ENCODE data around the gene DYNLRB1.

The DYNLRB1 gene

DNA sequence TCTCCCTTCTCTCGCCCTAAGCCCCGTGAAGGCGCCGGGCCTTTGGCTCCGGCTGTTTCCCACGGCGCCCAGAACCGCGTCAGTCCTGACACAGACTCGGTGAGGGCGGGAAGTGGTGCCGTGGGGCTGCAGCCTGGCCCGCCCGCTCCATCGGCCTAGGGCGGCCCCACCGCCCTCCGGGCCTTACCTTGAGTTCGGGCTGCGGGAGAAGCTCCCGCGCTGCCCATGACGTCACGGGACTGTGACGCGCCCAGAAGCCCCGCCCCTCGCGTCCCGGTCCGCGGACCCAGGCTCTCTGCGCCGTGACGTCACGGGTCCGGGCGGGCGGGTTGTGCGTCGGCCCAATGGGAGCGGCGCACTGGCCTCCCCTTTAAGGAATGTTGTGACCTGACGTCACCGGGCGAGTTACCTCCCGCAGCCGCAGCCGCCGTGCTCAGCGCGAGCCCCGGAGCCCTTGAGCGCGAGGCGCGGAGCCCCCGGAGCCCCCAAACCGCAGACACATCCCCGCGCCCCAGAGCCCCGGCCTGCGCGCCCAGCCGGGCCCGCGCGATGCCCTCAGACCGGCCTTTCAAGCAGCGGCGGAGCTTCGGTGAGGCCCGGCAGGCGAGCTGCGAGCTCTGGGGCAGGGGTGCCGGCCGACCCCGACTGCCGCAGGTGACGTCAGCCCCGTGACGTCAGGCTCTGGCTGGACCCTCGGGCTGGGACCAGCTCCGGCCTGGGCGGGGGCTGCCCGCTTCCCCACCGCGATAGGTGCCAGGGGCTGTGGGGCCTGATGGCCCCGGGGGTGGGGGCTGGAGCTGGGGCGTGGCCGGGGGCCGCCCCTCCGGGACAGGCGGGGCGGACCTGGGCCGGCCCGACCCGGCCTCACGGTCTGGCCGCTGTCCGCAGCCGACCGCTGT lies 42.3 kb downstream of the DYNLRB1 start, which contains the start of gene MAP1LC3A:
Gene MAP1LC3A, plus strand, starts transcription at position 399 of the 899 bp plus-strand sequence. Its CDS starts 151 bp downstream, at position 550.
- DNase-seq (ENCODE audit: low read depth in 2 of 2) = peak; percentile 88

DNA sequence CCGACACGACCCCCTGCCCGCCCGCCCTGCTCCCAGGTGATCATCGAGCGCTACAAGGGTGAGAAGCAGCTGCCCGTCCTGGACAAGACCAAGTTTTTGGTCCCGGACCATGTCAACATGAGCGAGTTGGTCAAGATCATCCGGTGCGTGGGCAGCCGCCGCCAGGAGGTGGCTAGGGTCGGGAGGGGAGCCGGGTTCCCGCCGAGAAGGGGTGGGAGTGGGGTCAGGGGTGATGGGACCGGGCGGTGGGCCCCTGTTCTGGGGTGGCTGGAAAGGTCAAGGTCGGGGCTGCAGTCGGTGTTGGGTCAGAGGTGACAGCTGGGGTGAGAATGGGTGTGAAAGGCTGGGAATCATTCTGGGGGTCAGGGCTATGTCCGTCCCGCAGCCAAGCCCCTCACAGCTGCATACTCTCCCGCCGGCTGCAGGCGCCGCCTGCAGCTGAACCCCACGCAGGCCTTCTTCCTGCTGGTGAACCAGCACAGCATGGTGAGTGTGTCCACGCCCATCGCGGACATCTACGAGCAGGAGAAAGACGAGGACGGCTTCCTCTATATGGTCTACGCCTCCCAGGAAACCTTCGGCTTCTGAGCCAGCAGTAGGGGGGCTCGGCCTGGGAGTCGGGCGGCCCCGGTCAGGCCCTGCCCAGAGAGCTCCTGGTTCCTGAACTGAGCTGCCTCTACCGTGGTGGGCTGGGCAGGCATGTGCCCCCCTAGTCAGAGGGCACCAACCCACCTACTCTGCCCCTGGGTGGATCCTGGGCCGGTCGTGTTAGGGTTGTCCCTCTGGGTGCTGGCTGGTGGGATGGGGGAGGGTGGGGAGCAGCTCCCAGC lies 43.3 kb downstream of the DYNLRB1 start:
- no peak for DNase-seq (ENCODE audit: low read depth in 2 of 2)

- no peak for DNase-seq (ENCODE audit: low read depth in 2 of 2)
These were observed 43.9 kb downstream of the DYNLRB1 start for GRCh38 chr20:34560141-34560523.

DNA sequence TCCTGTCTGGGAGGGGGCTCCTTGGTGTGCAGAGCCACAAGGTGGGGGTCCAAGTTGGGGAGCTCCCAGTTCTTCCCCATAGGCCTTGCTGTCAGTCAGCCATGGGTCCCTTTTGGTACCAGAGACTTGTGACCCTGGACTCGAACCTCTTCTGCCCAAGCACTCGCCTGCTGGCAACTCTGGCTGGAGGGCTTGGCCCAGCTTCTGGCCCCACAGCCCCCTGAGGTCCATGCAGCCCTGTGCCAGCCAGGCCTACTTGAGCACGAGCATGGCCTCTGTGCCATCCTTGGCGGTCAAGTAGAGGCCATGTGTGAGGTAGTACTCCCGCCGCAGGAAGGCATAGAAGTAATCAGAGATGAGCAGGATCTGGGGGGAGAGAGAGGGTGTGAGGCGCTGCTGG lies 44.4 kb downstream of the DYNLRB1 start:
- DNase-seq (ENCODE audit: low read depth in 2 of 2) = no peak

DNA sequence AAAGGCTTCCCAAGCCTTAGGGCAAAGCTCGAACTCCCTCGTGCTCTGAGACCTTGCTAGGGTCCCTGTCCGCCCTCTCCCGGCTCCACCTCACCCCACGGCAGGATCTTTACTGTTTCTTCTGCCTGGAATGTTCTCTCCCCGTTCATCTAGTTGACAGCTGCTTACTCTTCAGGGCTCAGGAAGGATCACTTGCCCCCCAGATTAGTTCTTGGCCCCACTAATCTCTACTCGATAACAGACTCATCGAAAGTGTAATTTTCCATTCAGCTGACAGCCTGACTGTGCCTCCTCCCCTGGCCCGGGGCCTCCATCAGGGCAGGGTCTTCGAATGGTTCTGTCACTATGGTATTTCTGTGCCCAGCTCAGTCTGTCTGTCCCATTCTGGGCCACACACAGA lies 45.4 kb downstream of the DYNLRB1 start:
- no peak for DNase-seq (ENCODE audit: low read depth in 2 of 2)

DNA sequence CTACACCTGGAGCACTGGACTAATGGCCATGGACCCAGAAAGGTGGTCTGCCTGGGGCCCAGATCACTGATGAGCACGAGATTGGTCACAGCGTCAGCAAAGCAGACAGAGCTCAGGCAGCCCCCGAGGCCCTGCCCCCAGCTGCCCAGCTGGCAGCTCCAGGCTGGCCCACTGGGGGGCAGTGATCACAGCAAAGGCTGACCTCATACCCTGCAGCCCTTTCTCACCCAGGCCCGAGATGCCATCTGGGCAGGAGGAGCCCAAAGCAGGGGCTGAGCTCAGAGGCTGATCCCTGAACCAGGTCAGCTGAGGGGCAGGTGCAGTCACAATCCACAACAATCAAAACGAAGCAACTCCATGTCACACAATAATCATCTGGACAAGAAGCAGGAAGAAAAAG lies 46.4 kb downstream of the DYNLRB1 start:
- no peak for DNase-seq (ENCODE audit: low read depth in 2 of 2)

DNA sequence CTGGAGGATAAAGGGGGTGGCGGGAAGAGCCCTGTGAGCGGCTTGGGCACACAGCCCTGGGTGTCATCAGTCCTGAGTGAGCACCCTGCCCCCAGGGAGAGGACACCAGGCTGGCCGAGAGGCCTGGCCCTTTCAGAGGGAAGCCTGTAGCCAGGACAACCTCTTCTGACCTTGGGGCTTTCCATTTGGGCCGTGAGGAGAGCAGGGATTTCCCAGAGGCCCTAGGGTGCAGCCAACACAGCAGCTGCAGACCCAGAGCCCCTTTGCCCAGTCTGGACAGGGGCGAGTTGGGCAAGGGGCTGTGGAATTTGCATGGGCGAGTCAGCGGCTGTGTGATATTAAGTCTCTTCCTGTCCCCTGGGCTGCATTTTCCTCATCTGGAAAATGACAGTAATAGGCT lies 48.6 kb downstream of the DYNLRB1 start:
- DNase-seq (ENCODE audit: low read depth in 2 of 2) = no peak

- no peak for DNase-seq (ENCODE audit: low read depth in 2 of 2)
These were observed 51.0 kb downstream of the DYNLRB1 start for GRCh38 chr20:34566978-34567891.

GRCh38 chr20:34567892-34568865 lies 52.0 kb downstream of the DYNLRB1 start:
- no peak for DNase-seq (ENCODE audit: low read depth in 2 of 2)

DNA sequence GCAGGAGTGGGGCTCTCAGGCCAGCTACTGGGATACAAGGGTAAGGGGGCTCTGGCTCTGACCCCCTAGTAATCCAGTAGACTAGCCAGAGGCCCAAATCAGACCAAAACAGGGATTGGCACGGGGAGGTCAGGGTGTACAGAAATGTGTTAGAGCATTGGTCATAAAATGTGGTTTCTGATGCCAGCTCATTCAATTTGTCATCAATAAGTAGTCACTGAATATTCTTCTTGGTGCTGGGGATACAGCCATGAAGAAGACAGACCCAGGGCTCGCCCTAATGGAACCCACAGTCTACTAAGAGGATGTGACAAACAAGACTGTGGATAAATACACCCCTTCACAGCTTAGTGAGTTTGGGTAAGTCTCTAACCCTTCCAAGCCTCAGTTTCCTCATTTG lies 53.4 kb downstream of the DYNLRB1 start:
- no peak for DNase-seq (ENCODE audit: low read depth in 2 of 2)

- no peak for DNase-seq (ENCODE audit: low read depth in 2 of 2)
These were observed 54.7 kb downstream of the DYNLRB1 start for GRCh38 chr20:34570859-34571306.

GRCh38 chr20:34571753-34572152 lies 55.5 kb downstream of the DYNLRB1 start:
- DNase-seq (ENCODE audit: low read depth in 2 of 2) = no peak

GRCh38 chr20:34573541-34574300 lies 57.5 kb downstream of the DYNLRB1 start:
- DNase-seq (ENCODE audit: low read depth in 2 of 2) = no peak

DNA sequence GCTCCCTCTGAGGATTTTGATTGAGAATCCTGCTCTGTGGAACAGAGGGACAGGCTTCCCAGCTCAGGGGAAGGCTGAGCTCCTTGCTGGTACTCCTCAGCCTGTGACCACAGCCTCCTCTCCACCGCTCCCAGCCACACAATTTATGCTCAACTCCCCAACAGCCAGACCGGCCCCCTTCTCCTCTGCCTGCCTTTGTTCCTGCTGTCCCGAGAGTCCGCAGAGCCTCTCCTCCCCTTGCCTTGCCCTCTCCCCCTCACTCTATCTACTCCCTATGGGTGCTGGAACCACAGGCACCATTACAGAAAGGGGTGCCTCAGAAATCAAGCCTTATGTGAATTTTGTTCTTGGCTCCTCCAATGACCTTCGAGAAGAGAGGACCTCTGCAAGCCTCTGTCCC lies 58.2 kb downstream of the DYNLRB1 start:
- no peak for DNase-seq (ENCODE audit: low read depth in 2 of 2)

DNA sequence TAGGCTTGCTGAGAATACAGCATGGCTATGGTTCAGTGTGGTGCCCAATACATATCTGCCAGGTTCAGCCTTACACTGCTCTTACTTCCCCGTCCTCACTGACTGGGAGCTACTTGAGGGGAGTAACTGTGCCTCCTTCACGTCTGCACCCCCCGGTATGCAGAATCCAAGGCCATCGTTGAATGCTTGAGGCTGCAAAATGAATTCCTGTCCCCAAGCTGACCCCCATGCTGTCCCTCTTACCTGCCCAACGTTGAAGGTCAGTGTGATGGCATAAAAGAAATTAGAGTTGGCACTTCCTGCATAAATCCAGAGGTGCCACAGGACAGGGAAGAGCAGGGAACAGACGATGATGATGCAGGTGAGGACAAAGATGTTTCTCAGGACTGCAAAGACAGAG lies 58.6 kb downstream of the DYNLRB1 start:
- no peak for DNase-seq (ENCODE audit: low read depth in 2 of 2)

DNA sequence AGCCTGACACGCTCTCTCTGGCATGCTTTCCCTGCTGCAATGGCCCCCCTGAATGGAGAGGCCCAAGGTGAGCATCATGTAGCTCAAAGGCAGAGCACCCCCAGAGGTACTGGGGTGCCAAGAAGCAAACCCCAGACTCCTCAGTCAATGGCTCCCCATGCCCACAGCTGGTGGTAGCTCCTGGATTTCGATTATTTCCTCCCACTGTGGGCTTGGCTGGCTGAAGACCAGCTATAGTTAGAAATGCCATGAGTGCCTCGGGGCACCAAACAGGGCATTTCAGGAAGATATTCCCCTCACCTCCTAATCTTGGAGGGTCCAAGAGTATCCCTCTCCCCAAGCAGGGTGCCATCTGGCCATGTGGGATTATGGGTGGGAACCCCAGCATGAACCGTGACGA lies 59.0 kb downstream of the DYNLRB1 start:
- no peak for DNase-seq (ENCODE audit: low read depth in 2 of 2)

DNA sequence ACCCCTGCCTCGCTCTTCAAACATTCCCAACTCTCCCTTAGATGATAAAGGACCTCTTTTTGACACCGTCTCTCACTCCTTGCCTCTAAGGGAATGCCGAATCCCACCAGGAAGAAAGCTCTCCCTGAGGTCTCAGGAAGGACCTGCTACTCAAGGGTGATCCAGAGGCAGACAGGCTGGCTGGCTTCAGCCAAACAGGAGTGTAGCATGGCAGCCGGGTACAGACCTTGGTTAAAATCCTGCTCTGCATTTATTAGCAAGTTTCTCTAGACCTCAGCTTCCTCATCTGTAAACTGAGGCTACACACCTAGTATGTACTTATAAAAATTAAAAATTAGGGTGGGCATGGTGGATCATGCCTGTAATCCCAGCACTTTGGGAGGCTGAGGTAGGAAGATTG lies 59.5 kb downstream of the DYNLRB1 start:
- no peak for DNase-seq (ENCODE audit: low read depth in 2 of 2)

GRCh38 chr20:34577061-34577460 lies 60.8 kb downstream of the DYNLRB1 start:
- DNase-seq (ENCODE audit: low read depth in 2 of 2) = no peak

GRCh38 chr20:34578025-34578424 lies 61.8 kb downstream of the DYNLRB1 start:
- DNase-seq (ENCODE audit: low read depth in 2 of 2) = no peak

DNA sequence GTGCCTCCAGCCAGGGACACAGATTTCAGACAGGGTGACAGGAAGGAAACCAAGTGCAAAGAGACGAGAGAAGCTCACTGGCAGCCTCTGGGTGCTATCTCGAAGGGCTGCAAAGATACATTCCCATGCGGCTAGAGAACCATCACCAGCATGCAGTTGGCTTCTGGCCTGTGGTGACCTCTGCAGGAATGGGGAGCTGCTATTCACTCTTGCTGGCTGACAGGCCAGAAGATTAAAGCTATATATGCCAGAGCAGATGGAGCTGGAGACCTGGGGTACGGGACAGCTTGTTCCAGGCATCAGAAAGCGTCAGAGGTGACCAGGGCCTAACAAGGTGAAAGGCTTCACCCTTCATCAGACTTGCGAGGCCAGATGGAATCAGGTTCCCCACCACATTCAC lies 62.3 kb downstream of the DYNLRB1 start:
- DNase-seq (ENCODE audit: low read depth in 2 of 2) = no peak

Data from stimulated activated CD8-positive, alpha-beta memory T cell treated with anti-CD3 and anti-CD28 coated beads, Interleukin-7, amount 100 ng/mL, for 1 hour (primary cell).